Measurements from ENCODE around the gene TRIM17.

GRCh38 chr1:228429007-228429406, 12.3 kb upstream of the TRIM17 start:
- no peak for TF ChIP-seq SUZ12 (IDR thresholded peaks at IDR 0.05; ENCODE audit: extremely low read depth, insufficient read depth, insufficient read length)
- TF ChIP-seq YY1 (IDR thresholded peaks at IDR 0.05; ENCODE audit: insufficient read depth, insufficient read length), result no peak
